Measurements from ENCODE around the gene DHCR7.

- TF ChIP-seq CTCF (IDR thresholded peaks at IDR 0.05) (no peak), POLR2A (IDR thresholded peaks at IDR 0.05) (no peak)
Observed at GRCh38 chr11:71387200-71387599, 61.0 kb downstream of the DHCR7 start.
